K562 (cell line): ENCODE measurements around the gene TBC1D17.

Source experiments
- RAD21 ChIP-seq, 2 experiments: fragments of 250-450 bp in 1 of 2; fragments of 450-650 bp in 1 of 2; sonication (Bioruptor Pico) in 1 of 2; formaldehyde crosslinking in 1 of 2; IDR thresholded peaks in 1 of 2; conservative IDR thresholded peaks in 1 of 2; 2 replicates each; pipeline versions ENCODE4 v1.4.0 to v1.8.0; 2020 to 2022; ENCODE audit warnings: mild to moderate bottlenecking in 2 of 2, moderate library complexity in 1 of 2
- ZC3H4 ChIP-seq: sonication (generic); formaldehyde crosslinking; IDR thresholded peaks from 2 replicates; pipeline ENCODE4 v1.9.0; 2021; ENCODE audit warnings: missing genetic modification reagents, borderline replicate concordance
- ZNF121 ChIP-seq: sonication (generic); formaldehyde crosslinking; conservative IDR thresholded peaks from 2 replicates; pipeline ENCODE4 v1.8.0; 2022; ENCODE audit warnings: missing genetic modification reagents
- ZNF274 ChIP-seq: IDR thresholded peaks from 2 replicates; pipeline ENCODE4 v1.6.1; 2011; ENCODE audit warnings: low read depth, mild to moderate bottlenecking, low read length, moderate library complexity, borderline replicate concordance

- TF ChIP-seq ZC3H4 (CRISPR knock-in tag) (no peak), ZNF121 (no peak), RAD21 (CRISPR knock-in tag; conservative IDR thresholded peaks at IDR 0.05 in 1 of 2, IDR thresholded peaks at IDR 0.05 in 1 of 2) (no peak), ZNF274 (no peak)
These were observed 53.0 kb downstream of the TBC1D17 start for GRCh38 chr19:49930483-49931011.
